Raji (cell line): ENCODE measurements around the gene DAD1.

Experiments used
- POLR2A ChIP-seq: IDR thresholded peaks from 2 replicates; pipeline ENCODE4 v1.6.1; 2011; ENCODE audit warnings: low read depth, low read length, control low read depth; ENCODE audit not compliant: insufficient read depth

Gene DAD1

DNA sequence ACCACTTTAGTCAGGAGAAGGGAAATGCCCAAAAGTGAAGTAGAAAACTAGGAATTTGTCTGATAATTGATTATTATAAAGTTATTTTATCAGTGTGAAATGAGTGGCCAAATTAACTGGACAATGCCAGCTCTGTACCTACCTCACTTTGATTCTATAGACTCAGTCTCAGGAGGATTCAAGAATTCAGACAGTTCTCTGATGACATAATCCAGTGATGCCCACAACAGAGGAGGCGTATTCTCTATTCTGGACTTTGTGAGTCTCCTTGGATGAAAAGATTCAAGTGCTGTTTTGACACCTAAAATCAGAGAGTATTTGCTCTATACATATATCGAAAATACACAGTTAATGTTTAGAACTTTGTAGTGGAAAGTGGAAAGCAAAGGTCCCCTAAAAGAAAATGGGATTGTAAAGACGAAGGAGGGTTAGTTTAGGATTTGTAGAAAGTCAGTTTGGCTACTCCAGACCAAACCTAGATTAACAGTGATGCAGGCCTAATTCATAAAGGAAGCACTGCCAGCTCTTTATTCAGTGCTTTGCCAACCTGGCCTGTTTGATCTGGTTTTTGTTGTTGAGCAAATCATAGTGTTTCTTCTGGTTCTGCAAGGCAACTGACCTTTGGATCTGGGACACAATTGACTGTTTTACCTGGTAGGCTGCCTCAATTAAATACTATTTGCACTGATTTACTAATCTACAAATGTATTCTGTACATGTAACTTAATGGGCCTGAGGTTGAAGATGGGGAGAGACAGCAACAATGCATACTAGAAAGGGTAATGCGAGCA is 67.4 kb downstream of the DAD1 start:
- no peak for TF ChIP-seq POLR2A

DNA sequence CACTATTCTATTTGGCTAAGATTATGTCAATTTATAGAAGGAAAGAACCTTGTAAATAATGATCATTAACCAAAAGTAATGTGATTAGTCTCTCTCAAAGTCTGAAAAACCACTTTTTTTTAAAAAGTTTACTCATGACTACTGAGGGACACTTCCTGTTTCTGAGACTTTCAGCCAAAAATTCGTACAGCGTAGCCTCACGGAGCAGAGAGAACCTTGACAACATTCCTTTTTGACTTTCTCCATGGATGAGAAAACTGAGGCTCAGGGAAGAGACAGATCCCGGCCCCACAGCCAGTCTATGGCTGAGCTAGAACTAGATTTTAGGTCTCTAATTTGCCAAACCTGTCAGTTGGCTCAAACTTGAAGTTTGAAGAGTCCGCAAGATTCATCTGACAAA is 68.2 kb downstream of the DAD1 start:
- TF ChIP-seq POLR2A = no peak

DNA sequence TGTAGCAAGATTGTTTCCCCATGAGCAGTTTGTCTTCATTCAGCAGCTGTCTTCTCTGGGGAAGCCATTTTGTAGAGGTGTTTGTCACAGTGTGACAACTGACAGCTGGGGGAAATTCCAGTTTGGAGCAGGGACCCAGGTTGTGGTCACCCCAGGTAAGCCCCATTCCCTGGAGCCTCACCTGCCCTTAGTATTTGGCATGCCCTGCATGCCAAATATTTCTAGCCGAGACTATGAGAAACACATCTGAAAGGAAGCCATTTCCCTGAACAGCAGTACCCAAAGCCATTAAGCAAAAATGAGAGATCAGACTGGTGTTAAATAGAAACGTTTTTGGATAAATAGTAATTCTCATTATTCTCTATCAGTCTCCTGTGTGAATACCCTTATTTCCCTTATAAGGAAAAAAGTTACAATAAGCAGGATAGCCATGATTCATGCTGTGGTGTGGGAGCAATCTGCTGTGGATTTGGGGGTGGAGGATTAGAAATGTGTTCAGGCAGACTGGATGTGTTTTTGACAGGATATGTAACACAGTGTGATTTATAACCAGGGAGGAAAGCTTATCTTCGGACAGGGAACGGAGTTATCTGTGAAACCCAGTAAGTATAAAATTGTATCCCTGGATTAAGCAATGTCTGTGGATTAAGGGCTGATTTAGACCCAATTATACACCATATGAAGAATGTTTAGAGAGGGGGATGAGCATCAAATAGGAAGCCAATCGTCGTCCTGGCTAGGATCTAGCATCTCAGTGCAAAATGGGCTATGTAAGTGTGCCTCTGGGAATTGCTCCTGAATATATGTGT is 68.9 kb downstream of the DAD1 start:
- no peak for TF ChIP-seq POLR2A

DNA sequence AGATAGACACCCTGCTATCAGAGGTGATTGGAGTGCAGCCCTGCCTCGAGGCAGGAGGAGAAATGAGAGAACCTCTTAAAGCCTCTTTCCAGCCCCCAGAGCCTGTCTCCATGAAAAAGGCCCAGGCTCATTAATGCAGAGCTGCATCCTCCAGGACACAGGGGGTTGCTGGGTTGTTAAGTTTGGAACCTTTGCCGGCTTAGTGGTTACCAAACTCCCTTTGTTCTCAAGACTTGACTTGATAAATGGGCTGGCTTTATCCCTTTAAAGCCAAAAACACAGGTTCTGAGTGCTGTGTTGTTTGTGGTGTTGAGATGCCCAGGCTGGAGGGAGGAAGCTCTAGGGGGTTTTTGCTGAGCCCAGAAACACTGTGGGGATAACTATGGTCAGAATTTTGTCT is 71.0 kb downstream of the DAD1 start:
- TF ChIP-seq POLR2A = no peak

DNA sequence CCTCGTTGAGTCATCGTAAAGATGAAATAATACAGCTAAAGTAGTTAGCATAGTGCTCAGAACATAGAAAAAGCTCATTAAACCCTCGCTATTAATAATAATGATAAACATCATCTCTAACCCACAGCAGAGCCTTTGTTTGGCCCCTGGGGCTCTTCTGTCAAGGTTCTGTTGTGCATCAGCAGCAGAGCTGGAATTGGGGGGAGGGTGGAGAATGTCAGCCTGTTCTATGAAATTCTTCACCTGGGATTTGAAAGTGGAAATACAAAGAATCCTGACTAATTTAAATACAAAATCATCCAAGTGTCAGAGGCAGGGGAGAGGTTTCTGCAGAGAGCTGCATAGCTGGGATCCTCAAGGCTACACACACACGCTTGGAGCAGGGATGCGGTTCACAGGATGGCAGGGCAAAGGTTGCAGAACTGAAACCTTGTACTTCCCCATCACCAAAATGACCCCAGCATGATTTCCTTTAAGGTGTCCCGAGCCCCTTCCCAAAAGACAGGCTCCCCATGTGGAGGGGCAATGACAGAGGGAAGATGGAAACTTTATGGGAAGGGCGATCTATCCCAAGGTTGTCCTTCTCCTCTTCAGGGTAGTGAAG is 71.8 kb downstream of the DAD1 start:
- TF ChIP-seq POLR2A = no peak

DNA sequence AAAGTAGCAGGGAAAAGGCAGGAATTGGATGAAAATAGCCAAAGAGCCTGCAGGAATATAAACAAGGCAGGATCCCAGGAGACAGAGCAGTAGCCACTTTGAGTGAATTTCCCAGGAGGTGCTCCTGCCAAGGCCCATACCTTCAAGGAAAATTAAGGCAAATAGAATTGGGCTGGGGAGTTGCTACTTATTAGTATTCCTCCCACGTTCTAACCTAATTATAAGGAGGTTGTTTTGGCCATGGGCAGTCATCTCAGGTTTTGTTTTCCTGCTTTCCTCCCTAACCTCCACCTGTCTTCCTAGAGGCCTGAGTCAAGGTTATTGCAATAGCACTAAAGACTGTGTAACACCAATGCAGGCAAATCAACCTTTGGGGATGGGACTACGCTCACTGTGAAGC is 73.1 kb downstream of the DAD1 start:
- no peak for TF ChIP-seq POLR2A
